KOPT-K1 (cell line): Measurements from ENCODE around the gene ZNF830.

Source experiments
- H3K27ac ChIP-seq: fragments of 200-600 bp; sonication (generic); 2 replicates; pipeline ENCODE4 v1.5.1; 2016; ENCODE audit warnings: antibody characterized with exemption, mild to moderate bottlenecking, low read depth, low read length; ENCODE audit not compliant: poor library complexity, severe bottlenecking
- H3K36me3 ChIP-seq: fragments of 200-600 bp; sonication (generic); 2 replicates; pipeline ENCODE4 v1.5.1; 2017; ENCODE audit warnings: antibody characterized with exemption, mild to moderate bottlenecking, low read length, moderate library complexity; ENCODE audit not compliant: insufficient read depth
- H3K9me3 ChIP-seq: fragments of 200-600 bp; sonication (generic); 2 replicates; pipeline ENCODE4 v1.5.1; 2017; ENCODE audit warnings: antibody characterized with exemption, low read length, mild to moderate bottlenecking; ENCODE audit not compliant: insufficient read depth, poor library complexity, severe bottlenecking

ZNF830 gene

GRCh38 chr17:35002876-35003551 lies 41.7 kb downstream of the ZNF830 start:
- Histone ChIP-seq H3K27ac (no peak overlapping the region), H3K36me3 (peaks cover 93% of the 10 kb centered on the region), H3K9me3 (no peaks in the 10 kb centered on the region)

GRCh38 chr17:35003778-35004177 lies 42.4 kb downstream of the ZNF830 start:
- Histone ChIP-seq H3K9me3 (no peaks in the 10 kb centered on the region), H3K27ac (no peak overlapping the region), H3K36me3 (peaks cover 89% of the 10 kb centered on the region)

GRCh38 chr17:35006345-35006744 lies 45.0 kb downstream of the ZNF830 start:
- Histone ChIP-seq H3K36me3 (peaks cover 63% of the 10 kb centered on the region), H3K27ac (no peak overlapping the region), H3K9me3 (no peaks in the 10 kb centered on the region)

GRCh38 chr17:35006961-35007360 lies 45.6 kb downstream of the ZNF830 start:
- Histone ChIP-seq H3K27ac (no peak overlapping the region), H3K9me3 (no peaks in the 10 kb centered on the region), H3K36me3 (peaks cover 57% of the 10 kb centered on the region)

GRCh38 chr17:35010093-35010492 lies 48.8 kb downstream of the ZNF830 start:
- peaks cover 26% of the 10 kb centered on the region for H3K36me3 ChIP-seq
- H3K9me3 ChIP-seq = no peaks in the 10 kb centered on the region
- H3K27ac ChIP-seq = no peak overlapping the region

GRCh38 chr17:35011671-35012216 lies 50.4 kb downstream of the ZNF830 start:
- H3K36me3 ChIP-seq = peaks cover 15% of the 10 kb centered on the region; the same call in 1 of the 2 replicates
- H3K27ac ChIP-seq = no peak overlapping the region
- no peaks in the 10 kb centered on the region for H3K9me3 ChIP-seq
